KOPT-K1 (cell line): ENCODE data around the gene KCNMB2.

Experiments used
- H3K27ac ChIP-seq: fragments of 200-600 bp; sonication (generic); 2 replicates; pipeline ENCODE4 v1.5.1; 2016; ENCODE audit warnings: antibody characterized with exemption, mild to moderate bottlenecking, low read depth, low read length; ENCODE audit not compliant: poor library complexity, severe bottlenecking
- H3K36me3 ChIP-seq: fragments of 200-600 bp; sonication (generic); 2 replicates; pipeline ENCODE4 v1.5.1; 2017; ENCODE audit warnings: antibody characterized with exemption, mild to moderate bottlenecking, low read length, moderate library complexity; ENCODE audit not compliant: insufficient read depth
- H3K9me3 ChIP-seq: fragments of 200-600 bp; sonication (generic); 2 replicates; pipeline ENCODE4 v1.5.1; 2017; ENCODE audit warnings: antibody characterized with exemption, low read length, mild to moderate bottlenecking; ENCODE audit not compliant: insufficient read depth, poor library complexity, severe bottlenecking

Gene KCNMB2

DNA sequence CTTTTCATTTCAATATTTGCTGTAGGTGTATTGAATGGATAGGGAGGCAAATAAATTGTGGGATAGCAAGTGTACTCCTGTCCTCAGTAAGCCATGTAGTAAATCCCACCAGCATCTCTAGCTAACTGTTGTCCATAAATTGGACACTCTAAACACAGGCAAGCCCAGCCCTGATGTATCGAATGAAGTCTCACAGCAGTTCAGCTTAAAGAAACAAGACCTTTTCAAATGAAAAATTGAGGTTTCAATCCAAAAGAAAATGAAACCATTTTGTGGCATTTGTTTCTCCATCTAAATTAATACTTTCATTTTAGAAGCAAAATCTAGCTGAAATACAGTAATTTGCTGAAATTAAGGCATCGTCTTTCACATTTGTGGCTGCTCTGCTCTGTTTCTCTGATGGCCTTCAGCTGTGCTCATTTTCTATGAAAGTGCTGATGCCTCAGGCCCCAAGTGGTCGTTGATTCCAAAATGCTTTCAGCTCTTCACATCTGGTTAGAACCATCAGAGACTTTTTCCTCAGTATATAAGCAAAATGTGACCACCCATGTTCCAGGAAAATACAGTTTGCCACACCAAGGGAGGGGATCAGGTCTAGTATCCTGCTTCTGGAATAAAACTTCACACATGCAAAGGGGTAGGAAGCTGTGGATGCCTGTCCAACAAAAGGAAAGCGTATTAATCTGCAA is 290.3 kb downstream of the KCNMB2 start:
- no peaks in the 10 kb centered on the region for H3K9me3 ChIP-seq
- H3K36me3 ChIP-seq = no peaks in the 10 kb centered on the region
- no peak overlapping the region for H3K27ac ChIP-seq

DNA sequence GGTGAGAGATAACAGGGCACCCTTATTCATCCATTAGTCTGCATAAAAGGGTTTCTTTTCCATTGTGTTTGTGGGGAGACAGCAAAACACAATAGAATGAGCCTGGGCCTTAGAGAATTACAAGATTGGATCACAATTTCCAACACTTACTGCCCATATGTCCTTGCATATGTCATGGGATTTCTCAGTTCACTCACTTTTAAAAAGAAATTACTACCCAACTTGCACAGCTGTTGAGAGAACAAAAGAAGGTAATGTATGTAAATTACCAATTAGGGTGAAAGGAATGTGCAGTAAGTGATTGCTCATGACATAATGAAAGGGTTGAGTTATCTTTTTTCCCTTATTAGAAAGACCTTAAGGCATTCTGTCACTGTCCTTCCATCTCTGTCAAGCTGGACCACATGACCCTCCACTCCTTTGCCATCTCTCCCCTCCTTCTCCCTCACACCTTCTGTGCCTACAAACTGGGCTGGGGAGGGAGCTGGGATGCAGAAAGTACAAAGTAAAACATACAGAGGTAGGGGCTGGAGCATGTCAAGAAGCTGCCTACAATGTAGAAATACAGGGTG is 291.1 kb downstream of the KCNMB2 start:
- H3K9me3 ChIP-seq = no peaks in the 10 kb centered on the region
- H3K27ac ChIP-seq = no peak overlapping the region

DNA sequence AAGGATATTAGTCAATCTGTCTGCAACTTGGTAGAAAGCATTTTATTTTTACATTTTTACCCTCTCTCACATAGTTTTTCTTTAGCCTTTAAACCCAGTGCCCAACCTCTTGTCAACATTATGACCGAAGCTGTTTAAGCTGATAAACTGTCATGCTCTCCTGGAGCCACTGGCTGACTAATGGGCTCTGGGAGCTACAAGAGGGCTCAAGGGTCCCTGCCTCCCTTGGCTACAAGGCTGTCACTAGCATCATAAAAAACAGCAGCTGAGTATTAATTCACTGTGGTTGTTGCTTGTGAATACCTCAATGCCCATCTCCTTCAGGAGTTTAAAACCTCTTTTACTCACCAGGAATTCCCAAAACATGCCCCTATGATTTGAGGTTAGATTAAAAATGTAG is 297.5 kb downstream of the KCNMB2 start:
- H3K27ac ChIP-seq = no peak overlapping the region
- H3K9me3 ChIP-seq = no peaks in the 10 kb centered on the region
- H3K36me3 ChIP-seq = no peaks in the 10 kb centered on the region

More for the DNA sequence above, 291.1 kb downstream of the KCNMB2 start:
- H3K36me3 ChIP-seq = no peaks in the 10 kb centered on the region

DNA sequence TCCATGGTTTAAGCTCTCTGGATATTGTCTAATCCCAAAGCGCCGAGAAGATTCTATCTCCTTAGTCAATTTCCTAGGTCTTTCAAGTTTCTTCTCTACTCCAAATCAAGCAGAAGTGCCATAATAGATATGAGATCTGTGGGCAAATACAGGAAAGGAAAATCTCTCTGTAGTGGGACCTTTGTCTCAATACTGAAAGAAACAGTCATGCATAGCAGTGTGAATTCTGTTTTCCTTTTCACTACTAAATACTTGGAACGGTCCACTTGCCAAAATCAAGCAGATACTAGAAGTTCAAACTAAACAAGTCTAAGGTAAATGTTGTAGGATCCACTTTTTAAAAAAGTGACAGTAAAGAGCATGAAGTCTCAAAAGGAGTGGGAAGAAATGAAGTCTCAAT is 298.8 kb downstream of the KCNMB2 start:
- Histone ChIP-seq H3K36me3 (no peaks in the 10 kb centered on the region), H3K9me3 (no peaks in the 10 kb centered on the region), H3K27ac (no peak overlapping the region)

DNA sequence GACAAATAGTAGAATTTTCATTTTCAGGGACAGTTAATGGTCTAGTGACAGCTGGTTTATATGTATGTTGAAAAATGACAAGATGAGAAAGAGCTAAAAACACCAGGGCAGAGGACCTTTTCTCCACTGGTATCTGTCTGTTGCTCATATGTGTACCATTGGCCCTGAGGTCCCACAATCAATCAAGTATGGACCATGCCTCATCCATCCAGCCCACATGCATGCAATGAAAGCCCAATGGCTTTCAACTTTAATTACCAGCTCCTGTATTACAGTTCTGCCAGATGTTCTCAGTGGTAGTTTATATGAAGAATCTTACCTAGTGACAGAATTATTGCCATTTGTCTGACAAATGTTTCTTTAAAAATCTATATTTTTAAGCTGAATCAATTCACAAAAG is 301.3 kb downstream of the KCNMB2 start:
- Histone ChIP-seq H3K27ac (no peak overlapping the region), H3K36me3 (no peaks in the 10 kb centered on the region), H3K9me3 (no peaks in the 10 kb centered on the region)

DNA sequence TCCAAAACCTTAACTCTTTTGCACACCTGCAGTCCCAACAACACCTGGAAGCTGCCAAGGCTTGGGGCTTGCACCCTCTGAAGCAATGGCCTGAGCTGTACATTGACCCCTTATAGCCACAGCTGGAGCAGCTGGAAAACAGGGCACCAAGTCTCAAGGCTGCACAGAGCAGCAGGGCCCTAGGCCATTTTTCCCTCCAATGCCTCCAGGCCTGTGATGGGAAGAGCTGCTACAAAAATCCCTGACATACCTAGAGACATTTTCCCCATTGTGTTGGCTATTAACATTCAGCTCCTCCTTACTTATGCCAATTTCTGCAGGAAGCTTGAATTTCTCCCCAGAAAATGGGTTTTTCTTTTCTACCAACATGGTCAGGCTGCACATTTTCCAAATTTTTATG is 304.4 kb downstream of the KCNMB2 start:
- Histone ChIP-seq H3K27ac (no peak overlapping the region), H3K9me3 (no peaks in the 10 kb centered on the region), H3K36me3 (no peaks in the 10 kb centered on the region)

DNA sequence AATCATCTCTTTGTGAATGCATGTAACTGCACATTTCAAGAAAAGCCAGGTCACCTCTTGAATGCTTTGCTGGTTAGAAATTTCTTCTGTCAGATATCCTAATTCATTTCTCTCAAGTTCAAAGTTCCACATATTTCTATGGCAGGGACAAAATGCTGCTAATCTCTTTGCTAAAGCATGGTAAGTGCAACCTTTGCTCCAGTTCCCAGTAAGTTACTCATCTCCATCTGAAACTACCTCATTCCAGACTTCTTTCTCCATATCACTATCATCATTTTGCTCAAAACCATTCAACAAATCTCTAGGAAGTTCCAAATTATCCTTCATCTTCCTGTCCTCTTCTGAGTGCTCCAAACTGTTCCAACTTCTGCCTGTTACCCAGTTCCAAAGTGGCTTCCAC is 304.8 kb downstream of the KCNMB2 start:
- H3K27ac ChIP-seq = no peak overlapping the region
- H3K9me3 ChIP-seq = no peaks in the 10 kb centered on the region
- H3K36me3 ChIP-seq = no peaks in the 10 kb centered on the region

DNA sequence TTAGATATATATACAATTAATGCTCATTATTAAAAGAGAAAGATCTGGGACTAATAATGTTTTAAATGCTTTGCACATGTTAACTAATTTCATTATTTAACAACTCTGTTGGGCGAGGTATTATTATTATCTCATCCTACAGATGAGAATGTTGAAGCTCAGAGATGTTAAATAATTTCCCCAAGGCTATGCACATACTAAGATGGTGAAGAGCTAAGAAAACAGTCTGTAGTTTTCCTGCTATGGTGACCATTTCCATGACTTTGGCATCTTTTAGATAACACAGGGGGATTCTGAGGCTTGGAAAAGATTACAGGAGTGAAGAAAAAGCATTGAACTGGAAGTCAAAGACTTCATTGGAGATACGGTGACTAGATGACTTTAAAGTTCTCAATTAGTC is 308.7 kb downstream of the KCNMB2 start:
- Histone ChIP-seq H3K36me3 (no peaks in the 10 kb centered on the region), H3K27ac (no peak overlapping the region), H3K9me3 (no peaks in the 10 kb centered on the region)

DNA sequence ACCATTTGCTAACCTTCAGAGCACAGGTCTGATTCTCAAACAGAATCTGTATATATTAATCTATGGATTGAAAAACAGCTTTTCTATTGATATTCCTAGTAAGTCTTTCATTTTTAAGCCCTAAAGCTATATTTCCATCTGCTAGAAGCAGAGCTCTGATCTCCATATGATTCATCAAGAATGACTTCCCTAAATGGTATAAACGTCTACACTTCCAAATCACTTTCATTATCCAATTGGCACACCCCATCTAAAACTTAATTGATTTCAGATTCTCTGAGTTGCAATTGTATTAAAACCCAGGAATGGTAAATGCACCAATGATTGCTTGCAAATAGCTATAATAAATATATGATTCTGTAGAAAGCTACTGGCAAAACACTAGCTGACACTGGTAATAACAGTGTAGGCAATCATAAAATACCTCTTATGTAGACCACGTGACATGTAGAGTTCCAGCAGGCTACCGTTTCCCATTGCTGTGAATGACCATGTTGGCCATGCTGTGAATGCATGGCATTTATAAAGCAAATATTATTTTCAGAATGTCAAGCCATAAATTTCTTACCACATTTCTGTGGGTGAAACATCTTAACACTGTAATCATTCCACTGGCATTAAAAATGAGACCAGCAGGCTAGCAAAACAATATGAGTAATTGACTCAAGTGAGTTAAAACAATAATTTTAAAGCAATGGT is 309.3 kb downstream of the KCNMB2 start:
- Histone ChIP-seq H3K9me3 (no peaks in the 10 kb centered on the region), H3K36me3 (no peaks in the 10 kb centered on the region), H3K27ac (no peak overlapping the region)

DNA sequence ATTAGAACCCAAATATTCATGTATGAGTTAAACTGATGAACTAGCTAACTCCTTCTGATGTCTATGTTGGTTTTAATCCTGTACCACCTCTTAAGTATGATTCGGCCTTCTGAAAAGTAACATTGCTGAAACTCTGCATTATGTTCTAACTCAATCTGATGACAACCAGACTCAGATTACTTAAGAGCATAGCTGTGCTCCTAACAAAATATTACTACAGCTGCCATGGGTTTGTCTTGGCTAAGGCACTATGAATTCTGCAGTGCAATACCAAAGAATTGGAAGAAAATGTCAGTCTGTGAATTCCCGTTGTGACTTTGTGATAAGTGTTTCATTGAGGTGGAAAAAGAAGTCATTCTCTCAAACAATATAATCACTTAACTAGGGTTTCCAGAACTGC is 311.0 kb downstream of the KCNMB2 start:
- no peak overlapping the region for H3K27ac ChIP-seq
- no peaks in the 10 kb centered on the region for H3K9me3 ChIP-seq
- no peaks in the 10 kb centered on the region for H3K36me3 ChIP-seq

DNA sequence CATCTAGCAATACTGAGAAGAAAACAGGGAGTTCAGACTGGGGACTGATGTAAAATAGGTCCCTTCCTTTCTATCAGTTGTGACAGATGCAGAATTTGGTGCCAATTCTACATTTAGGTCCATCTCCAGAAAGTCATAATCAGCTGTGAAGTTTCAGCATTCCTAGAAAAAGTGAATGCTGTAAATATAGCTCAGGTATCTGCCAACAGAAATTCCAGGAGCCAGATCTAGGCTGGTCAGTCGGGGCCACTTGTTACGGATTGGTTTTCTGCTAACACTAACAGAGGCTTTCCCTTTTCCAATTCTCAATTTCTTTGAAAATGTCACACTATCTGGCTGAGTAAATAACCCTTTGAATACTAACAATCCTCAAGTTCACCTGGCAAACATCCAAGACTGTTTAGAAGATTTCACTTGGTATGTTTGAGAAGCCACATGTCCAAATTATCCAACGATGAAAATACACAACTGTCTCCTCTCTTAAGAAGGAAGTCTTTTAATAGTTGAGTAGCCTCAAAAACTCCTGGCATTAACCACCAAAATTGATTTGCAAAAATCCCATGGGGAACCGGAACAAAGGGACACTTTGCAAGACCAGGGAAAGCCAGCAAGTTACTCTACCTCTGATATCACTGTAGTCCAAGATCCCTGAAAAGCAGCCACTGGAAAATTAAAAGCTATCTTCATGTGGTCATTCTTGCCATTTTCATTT is 313.1 kb downstream of the KCNMB2 start:
- H3K9me3 ChIP-seq = no peaks in the 10 kb centered on the region
- no peaks in the 10 kb centered on the region for H3K36me3 ChIP-seq
- H3K27ac ChIP-seq = no peak overlapping the region

DNA sequence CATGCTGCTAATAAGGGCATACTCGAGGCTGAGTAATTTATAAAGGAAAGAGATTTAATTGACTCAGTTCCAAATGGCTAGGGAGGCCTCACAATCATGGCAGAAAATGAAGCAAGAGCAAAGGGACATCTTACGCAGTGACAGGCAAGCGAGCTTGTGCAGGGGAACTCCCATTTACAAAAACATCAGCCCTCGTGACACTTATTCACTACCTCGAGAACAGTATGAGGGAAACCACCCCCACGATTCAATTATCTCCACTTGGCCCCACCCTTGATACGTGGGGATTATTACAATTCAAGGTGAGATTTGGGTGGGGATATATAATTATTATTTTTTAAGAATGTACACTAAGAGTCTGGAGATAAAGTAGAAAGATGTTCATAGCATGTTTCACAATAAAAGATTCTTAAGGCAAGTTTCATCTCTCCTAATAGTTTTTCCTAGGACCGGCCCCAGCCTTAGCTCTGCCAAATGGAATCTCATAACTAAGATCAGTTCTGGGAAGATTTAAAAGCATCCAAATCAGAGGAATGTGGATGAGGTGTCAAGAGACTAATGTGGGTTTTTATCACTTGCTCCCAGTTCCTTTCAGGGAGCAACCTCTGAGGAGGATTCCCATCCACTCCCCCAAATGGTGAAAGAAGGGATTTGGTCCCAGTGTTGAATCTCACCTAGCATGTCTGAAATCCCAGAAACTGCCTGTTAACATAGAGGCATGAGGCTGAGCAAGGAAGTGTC is 314.4 kb downstream of the KCNMB2 start:
- Histone ChIP-seq H3K9me3 (no peaks in the 10 kb centered on the region), H3K27ac (no peak overlapping the region), H3K36me3 (no peaks in the 10 kb centered on the region)

DNA sequence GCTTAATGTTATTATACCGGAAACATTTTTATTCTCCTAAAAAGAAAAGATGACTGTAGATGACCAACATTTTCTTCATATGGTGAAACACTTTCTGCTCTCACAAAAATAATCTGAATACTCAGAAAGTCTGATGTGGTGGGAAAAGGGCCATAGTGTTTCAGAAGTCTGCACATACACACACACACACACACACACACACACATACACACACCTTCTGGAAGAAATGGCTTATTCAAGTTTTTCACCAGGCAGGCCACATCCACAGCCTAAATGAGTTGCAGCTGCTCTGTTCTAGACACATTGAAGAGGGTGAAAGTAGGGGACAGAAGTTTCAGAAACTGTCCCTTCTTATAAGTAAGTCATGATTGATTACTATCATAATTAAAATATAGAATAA is 315.3 kb downstream of the KCNMB2 start:
- Histone ChIP-seq H3K27ac (no peak overlapping the region), H3K9me3 (no peaks in the 10 kb centered on the region), H3K36me3 (no peaks in the 10 kb centered on the region)

DNA sequence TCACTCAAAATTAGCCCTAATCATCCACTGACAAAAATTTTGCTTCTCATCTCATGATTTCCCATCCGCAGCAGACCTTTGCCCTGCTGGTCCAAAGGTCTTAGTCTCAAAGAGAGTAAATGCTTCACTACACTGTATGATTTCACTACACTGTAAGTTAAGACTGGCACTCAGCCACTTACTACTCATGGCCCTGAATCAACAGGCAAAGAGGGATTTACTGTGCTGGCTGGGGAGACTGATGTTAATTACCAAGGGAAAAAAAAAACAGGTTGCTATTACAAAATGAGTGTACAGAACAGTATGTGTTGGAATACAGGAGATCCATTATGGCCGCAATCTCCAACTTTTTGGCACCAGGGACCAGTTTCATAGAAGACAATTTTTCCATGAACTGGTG is 320.6 kb downstream of the KCNMB2 start:
- H3K9me3 ChIP-seq = no peaks in the 10 kb centered on the region
- no peaks in the 10 kb centered on the region for H3K36me3 ChIP-seq
- no peak overlapping the region for H3K27ac ChIP-seq

DNA sequence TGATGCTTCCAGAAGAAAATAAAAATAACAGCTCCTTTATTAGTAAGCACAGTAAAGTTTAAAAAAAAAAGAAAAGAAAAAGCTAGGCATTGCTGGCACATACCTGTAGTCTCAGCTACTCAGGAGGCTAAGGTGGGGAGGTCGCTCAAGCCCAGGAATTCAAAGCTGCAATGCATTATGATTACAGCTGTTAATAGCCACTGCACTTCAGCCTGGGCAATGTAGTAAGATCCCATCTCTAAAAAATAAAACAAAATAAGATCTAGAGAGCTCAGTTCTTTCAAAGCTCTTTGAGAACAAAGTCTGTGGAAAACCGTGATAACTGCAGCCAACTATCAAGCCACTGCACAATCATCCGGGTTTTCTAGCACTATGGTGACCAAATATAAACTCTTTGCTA is 323.1 kb downstream of the KCNMB2 start:
- Histone ChIP-seq H3K27ac (no peak overlapping the region), H3K9me3 (no peaks in the 10 kb centered on the region), H3K36me3 (no peaks in the 10 kb centered on the region)
